H4 (cell line): ENCODE results near the gene AVPR1B. TPM values are rescaled to one million over a fixed set of nuclear protein-coding genes. Genes with fewer than 3 reads are reported as not detected.
"Not testable (repeated sequence)": the region's sequence is repeated elsewhere in the genome, so short reads cannot be mapped to it uniquely, and the experiment has no call there.

Experiments used
- DNase-seq: peaks from one replicate; pipeline ENCODE4 v3.0.0-alpha.2; 2015; ENCODE audit warnings: low spot score
- total RNA-seq: library from RNA; depleted of rRNA; stranded (reverse); fragments of >200 nt; shearing (Covaris generic); gene quantifications from 2 replicates; pipeline ENCODE4 v1.2.3, GENCODE V29; 2014

AVPR1B gene
- total RNA-seq, 1 experiment from 2014 or later = not detected

- DNase-seq = no peak
Measured at GRCh38 chr1:206082831-206083695, 34.1 kb downstream of the AVPR1B start.

- DNase-seq = no peak
Measured at GRCh38 chr1:206081856-206082255, 35.3 kb downstream of the AVPR1B start.

GRCh38 chr1:206080026-206080820, 37.0 kb downstream of the AVPR1B start:
- DNase-seq = no peak

- no peak for DNase-seq
Measured at GRCh38 chr1:206079135-206079534, 38.1 kb downstream of the AVPR1B start.

- no peak for DNase-seq
Measured at GRCh38 chr1:206075786-206076755, 41.1 kb downstream of the AVPR1B start.

GRCh38 chr1:206074839-206075238, 42.3 kb downstream of the AVPR1B start:
- DNase-seq = no peak

- no peak for DNase-seq
Measured at GRCh38 chr1:206070627-206071304, 46.4 kb downstream of the AVPR1B start.

GRCh38 chr1:206068314-206068713, 48.9 kb downstream of the AVPR1B start:
- no peak for DNase-seq

GRCh38 chr1:206067486-206068227, 49.5 kb downstream of the AVPR1B start:
- no peak for DNase-seq

- no peak for DNase-seq
Measured at GRCh38 chr1:206066479-206067171, 50.6 kb downstream of the AVPR1B start.

GRCh38 chr1:206065547-206066145, 51.5 kb downstream of the AVPR1B start:
- DNase-seq = no peak

GRCh38 chr1:206064501-206064900, 52.7 kb downstream of the AVPR1B start:
- not testable (repeated sequence) for DNase-seq

- DNase-seq = not testable (repeated sequence)
Measured at GRCh38 chr1:206064001-206064400, 53.2 kb downstream of the AVPR1B start.

GRCh38 chr1:206062464-206062863, 54.7 kb downstream of the AVPR1B start:
- DNase-seq = no peak

- DNase-seq = no peak
Measured at GRCh38 chr1:206060844-206061243, 56.3 kb downstream of the AVPR1B start.
